ENCODE measurements around the gene GNA12. TPM values are rescaled to one million over a fixed set of nuclear protein-coding genes. Genes with fewer than 3 reads are reported as not detected.

The GNA12 gene
- total and polyA plus RNA-seq, 9 of the 15 experiments (the other 6 are each of a cell fraction or from before 2014, with no cell fraction given) = 0.65 to 32.7 (median 9.6) TPM

DNA sequence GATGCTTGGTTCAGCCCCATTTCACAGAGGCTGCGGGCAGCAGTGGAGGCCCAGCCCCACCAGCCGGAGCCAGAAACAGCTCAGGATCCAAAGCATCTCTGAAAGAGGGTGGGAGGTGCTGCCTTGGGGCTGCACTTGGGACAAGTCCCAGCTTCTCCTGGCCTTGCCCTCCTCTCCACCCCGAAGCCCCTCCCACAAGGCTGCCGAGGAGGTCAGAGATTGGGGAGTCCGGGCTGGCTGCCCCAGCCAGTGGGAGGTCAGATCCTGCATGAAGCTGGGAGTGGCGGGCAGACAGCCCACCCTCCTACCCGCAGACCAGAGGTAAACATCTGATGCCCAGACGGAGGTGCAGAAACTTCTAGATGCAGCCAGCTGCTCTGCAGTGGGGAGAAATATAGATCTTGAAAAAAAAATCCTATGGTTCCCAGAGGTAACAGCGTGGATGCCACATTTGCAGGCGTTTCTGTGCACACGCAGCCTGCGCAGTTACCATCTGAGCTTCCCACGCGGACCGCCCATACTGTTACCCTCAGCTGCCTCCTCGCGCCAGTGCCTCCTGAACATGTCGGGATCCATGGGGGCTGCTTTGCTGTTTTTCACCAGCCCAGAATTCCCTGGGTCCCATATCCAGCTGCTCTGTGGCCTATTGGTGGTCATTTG, 36.9 kb upstream of the GNA12 start:
- no peaks in the 10 kb centered on the region; the same call in 1 of the 2 replicates for H3K9me3 ChIP-seq (replicated peaks; ENCODE audit: control insufficient read depth, insufficient read depth, low read depth, low read length)
- H3K36me3 ChIP-seq (ENCODE audit: control insufficient read depth, insufficient read depth, low read length) = no peaks in the 10 kb centered on the region
- no peak for DNase-seq (ENCODE audit: extremely low read depth in 1 of 4, low spot score in 3 of 4)
- H3K27ac ChIP-seq (ENCODE audit: extremely low read depth, low read depth, low read length) = no peak overlapping the region
- no peak overlapping the region for H3K4me3 ChIP-seq
- 0 out of 4 replicates have a peak overlapping the region, but pooled peaks of 1 of the 2 experiments have one; percentile 20 for H3K9ac ChIP-seq (ENCODE audit: insufficient read depth in 1 of 2, low read depth in 2 of 2, low read length in 2 of 2)
- POLR2A ChIA-PET = interaction anchor here (0.7 kb wide), 1 partner anchor 46 kb away, joined by 3 read pairs; no protein-coding TSS in a partner anchor
- no peaks in the 10 kb centered on the region; the same call in none of the 2 replicates for H4K20me1 ChIP-seq (replicated peaks; ENCODE audit: control insufficient read depth, insufficient read depth, low read length)
- no peak for TF ChIP-seq FOXP1 (CRISPR knock-in tag; IDR thresholded peaks at IDR 0.05)
- no peak for TF ChIP-seq SOX6 (IDR thresholded peaks at IDR 0.05)
- no peak for TF ChIP-seq ELF2 (CRISPR knock-in tag; IDR thresholded peaks at IDR 0.05)
- TF ChIP-seq SUPT5H (IDR thresholded peaks at IDR 0.05) = no peak
- TF ChIP-seq STAG1 (CRISPR knock-in tag; IDR thresholded peaks at IDR 0.05; ENCODE audit: borderline replicate concordance) = no peak
- TF ChIP-seq PHB (CRISPR knock-in tag; IDR thresholded peaks at IDR 0.05) = no peak
- TF ChIP-seq DMBX1 (CRISPR knock-in tag; IDR thresholded peaks at IDR 0.05; ENCODE audit: borderline replicate concordance) = no peak
- 32% methylated on average over 18 of the region's 18 CpGs for WGBS (ENCODE audit: insufficient coverage, low coverage, missing lambda C conversion rate)
- no peaks in the 10 kb centered on the region for H3K9me1 ChIP-seq (ENCODE audit: control insufficient read depth, insufficient read depth, low read length)
- H3K79me2 ChIP-seq (ENCODE audit: control insufficient read depth, insufficient read depth, low read length) = no peaks in the 10 kb centered on the region
- CTCF ChIA-PET (ENCODE audit: low intra/inter-chr PET ratio) = interaction anchor here (0.7 kb wide), 1 partner anchor 185 kb away, joined by 3 read pairs; no protein-coding TSS in a partner anchor
- H2AFZ ChIP-seq (ENCODE audit: low read depth, low read length) = no peak overlapping the region
- peaks cover 10 to 51% of the 10 kb centered on the region in 2 experiments; a peak in 4 of 5 replicates for H3K27me3 ChIP-seq (ENCODE audit: control insufficient read depth in 2 of 2, insufficient read depth in 2 of 2, low read length in 2 of 2)
- no peak overlapping the region for H3K4me2 ChIP-seq (ENCODE audit: insufficient read depth, low read length)
- no TSS peak for BruUV-seq (replicated peaks)
- no peak for FAIRE-seq
- in situ Hi-C loops (cut with MboI) (no loop called here), intact Hi-C loops (cut with micrococcal nuclease) (no loop called here)
- peaks cover 0 to 27% of the 10 kb centered on the region in 2 experiments; a peak in 2 of 5 replicates for H3K4me1 ChIP-seq (replicated peaks in 1 of 2; ENCODE audit: control insufficient read depth in 2 of 2, insufficient read depth in 2 of 2, low read length in 2 of 2)
- ATAC-seq = no peak

Measured in K562 (cell line).